A673 (cell line): Measurements from ENCODE around the gene BTBD3. TPM values are rescaled to one million over a fixed set of nuclear protein-coding genes. Genes with fewer than 3 reads are reported as not detected.

ENCODE experiments used
- BruUV-seq: library from RNA; stranded (reverse); fragments of 400-500 nt; replicated peaks from 2 replicates; lab custom pipeline; 2021; lab: Mats Ljungman, UMichigan
- CTCF ChIA-PET: fragments of 300-600 bp; sonication (Branson Sonifier 250); formaldehyde crosslinking; loops from one replicate; lab custom pipeline; 2022; ENCODE audit warnings: antibody characterized with exemption; lab: Charles Lee
- POLR2A ChIA-PET: fragments of 300-600 bp; sonication (Branson Sonifier 250); formaldehyde crosslinking; loops from one replicate; lab custom pipeline; 2022; ENCODE audit warnings: antibody characterized with exemption; ENCODE audit not compliant: low non-redundant PET; lab: Charles Lee
- DNase-seq: peaks from one replicate; pipeline ENCODE4 v3.0.0-alpha.2; 2015; ENCODE audit warnings: low spot score
- H3K27ac ChIP-seq: fragments of 200-600 bp; sonication (generic); 2 replicates; pipeline ENCODE4 v1.5.1; 2016; ENCODE audit warnings: mixed run types, low read depth, mild to moderate bottlenecking, mixed read lengths, antibody characterized with exemption, low read length; ENCODE audit not compliant: poor library complexity, severe bottlenecking
- H3K27me3 ChIP-seq: fragments of 200-600 bp; sonication (generic); replicated peaks from 2 replicates; pipeline ENCODE4 v1.6.1; 2017; ENCODE audit warnings: mixed run types, low read depth, mild to moderate bottlenecking, mixed read lengths, antibody characterized with exemption, low read length; ENCODE audit not compliant: insufficient read depth, poor library complexity
- H3K36me3 ChIP-seq: fragments of 200-600 bp; sonication (generic); 2 replicates; pipeline ENCODE4 v1.6.1; 2016; ENCODE audit warnings: mixed run types, mild to moderate bottlenecking, mixed read lengths, antibody characterized with exemption, low read length; ENCODE audit not compliant: insufficient read depth, poor library complexity, severe bottlenecking
- H3K4me1 ChIP-seq: fragments of 200-600 bp; sonication (generic); 2 replicates; pipeline ENCODE4 v1.6.1; 2017; ENCODE audit warnings: mixed run types, mild to moderate bottlenecking, mixed read lengths, antibody characterized with exemption, low read length; ENCODE audit not compliant: insufficient read depth, poor library complexity, severe bottlenecking
- H3K4me3 ChIP-seq: fragments of 200-600 bp; sonication (generic); 2 replicates; pipeline ENCODE4 v1.5.1; 2016; ENCODE audit warnings: low read depth, mixed run types, mild to moderate bottlenecking, mixed read lengths, low read length; ENCODE audit not compliant: poor library complexity, severe bottlenecking
- H3K9me3 ChIP-seq: fragments of 200-600 bp; sonication (generic); 2 replicates; pipeline ENCODE4 v1.6.1; 2016; ENCODE audit warnings: mixed run types, low read depth, mild to moderate bottlenecking, mixed read lengths, antibody characterized with exemption, low read length; ENCODE audit not compliant: poor library complexity, severe bottlenecking
- CTCF ChIP-seq: fragments of 300-800, 200-600 bp; sonication (generic); conservative IDR thresholded peaks from 2 replicates; pipeline ENCODE4 v1.5.1; 2017; ENCODE audit warnings: low read depth, mild to moderate bottlenecking, antibody characterized with exemption, low read length, moderate library complexity, mixed read lengths
- EZH2 ChIP-seq: fragments of 200-600 bp; sonication (generic); IDR thresholded peaks from 2 replicates; pipeline ENCODE4 v1.6.1; 2017; ENCODE audit warnings: borderline replicate concordance, low read depth, mild to moderate bottlenecking, mixed read lengths, antibody characterized with exemption, low read length; ENCODE audit not compliant: poor library complexity, severe bottlenecking
- intact Hi-C: fragments of 100-400 bp; cut with micrococcal nuclease; formaldehyde crosslinking; loops from one replicate; pipeline ENCODE4 v1.10.0; 2022; ENCODE audit not compliant: unreplicated experiment
- total RNA-seq: library from RNA; stranded (reverse); gene quantifications from 2 replicates; pipeline ENCODE4 v1.2.3, GENCODE V29; 2021

Gene BTBD3
- total RNA-seq, 1 experiment from 2014 or later: 43.5 TPM

- Histone ChIP-seq H3K36me3 (no peaks in the 10 kb centered on the region), H3K4me3 (no peak overlapping the region), H3K27me3 (no peaks in the 10 kb centered on the region), H3K4me1 (no peaks in the 10 kb centered on the region), H3K9me3 (no peaks in the 10 kb centered on the region), H3K27ac (no peak overlapping the region)
- POLR2A ChIA-PET: no interaction called here
- CTCF ChIA-PET: no interaction called here
- no TSS peak for BruUV-seq
- no peak for DNase-seq
- intact Hi-C loops: no loop called here
- TF ChIP-seq EZH2 (no peak), CTCF (no peak)
Observed at GRCh38 chr20:11948806-11949205, 31.1 kb downstream of the BTBD3 start.

GRCh38 chr20:11949711-11950110 is 32.0 kb downstream of the BTBD3 start:
- no TSS peak for BruUV-seq
- CTCF ChIA-PET: no interaction called here
- H3K4me3 ChIP-seq: no peak overlapping the region

GRCh38 chr20:11951696-11952095 is 34.0 kb downstream of the BTBD3 start:
- Histone ChIP-seq H3K36me3 (no peaks in the 10 kb centered on the region), H3K27ac (no peak overlapping the region), H3K27me3 (no peaks in the 10 kb centered on the region), H3K4me3 (no peak overlapping the region), H3K4me1 (no peaks in the 10 kb centered on the region), H3K9me3 (no peaks in the 10 kb centered on the region)
- no TSS peak for BruUV-seq
- CTCF ChIA-PET: no interaction called here
- TF ChIP-seq CTCF (no peak), EZH2 (no peak)
- intact Hi-C loops: no loop called here
- DNase-seq: no peak
- POLR2A ChIA-PET: no interaction called here

More at GRCh38 chr20:11949711-11950110, 32.0 kb downstream of the BTBD3 start:
- no peaks in the 10 kb centered on the region for H3K4me1 ChIP-seq
- no peaks in the 10 kb centered on the region for H3K36me3 ChIP-seq
- POLR2A ChIA-PET: no interaction called here
- no peak for TF ChIP-seq EZH2
- TF ChIP-seq CTCF: no peak
- no peak overlapping the region for H3K27ac ChIP-seq
- H3K9me3 ChIP-seq: no peaks in the 10 kb centered on the region
- intact Hi-C loops: no loop called here
- DNase-seq: no peak
- no peaks in the 10 kb centered on the region for H3K27me3 ChIP-seq
